Tibial nerve (tissue), 4 donors: Measurements from ENCODE around the gene JUND. TPM values are rescaled to one million over a fixed set of nuclear protein-coding genes. Genes with fewer than 3 reads are reported as not detected.

Experiments used
- DNase-seq, 2 donors: peaks; one replicate each; pipeline ENCODE4 v3.0.0-alpha.2; 2019; ENCODE audit warnings: low spot score in 2 of 2
- H3K27ac ChIP-seq, 4 donors: fragments of 200-600 bp; sonication (generic) in 3 of 4; one replicate each; pipeline ENCODE4 v1.5.1; 2017 to 2019; ENCODE audit warnings: mild to moderate bottlenecking in 1 of 4
- H3K27me3 ChIP-seq, 2 donors: fragments of 200-600 bp; sonication (generic) in 1 of 2; one replicate each; pipeline versions ENCODE4 v1.5.1 to v1.6.0; 2017 to 2019
- H3K36me3 ChIP-seq, 3 donors: fragments of 200-600 bp; sonication (generic); one replicate each; pipeline ENCODE4 v1.5.1; 2018 to 2019
- H3K4me1 ChIP-seq, 4 donors: fragments of 200-600 bp; sonication (generic) in 3 of 4; one replicate each; pipeline ENCODE4 v1.5.1; 2017 to 2019
- H3K4me3 ChIP-seq, 4 donors: fragments of 200-600 bp; sonication (generic) in 3 of 4; one replicate each; pipeline ENCODE4 v1.5.1; 2017 to 2019; ENCODE audit warnings: mild to moderate bottlenecking in 1 of 4, moderate library complexity in 1 of 4
- H3K9me3 ChIP-seq, 4 donors: fragments of 200-600 bp; sonication (generic) in 3 of 4; one replicate each; pipeline ENCODE4 v1.5.1; 2017 to 2019
- EP300 ChIP-seq, 2 donors: sonication (generic); formaldehyde crosslinking; IDR thresholded peaks; one replicate each; pipeline ENCODE4 v1.6.1; 2017; ENCODE audit warnings: antibody characterized with exemption in 2 of 2, mild to moderate bottlenecking in 1 of 2
- POLR2A ChIP-seq, 2 donors: fragments of 450-650 bp; IDR thresholded peaks; one replicate each; pipeline ENCODE4 v1.6.1; 2017; ENCODE audit warnings: antibody characterized with exemption in 2 of 2, mild to moderate bottlenecking in 2 of 2, moderate library complexity in 2 of 2
- WGBS, 2 donors: methylation state at CpG; one replicate each; pipeline ENCODE4 v1.1.5; 2018; 5-methylcytosine and 5-hydroxymethylcytosine counted together
- total RNA-seq, 4 donors: library from RNA; depleted of rRNA; stranded (reverse); fragments of >200 nt; gene quantifications; one replicate each; pipeline ENCODE4 v1.1.0, GENCODE V29; 2016
- TF ChIP-seq, protein P1 (sequence below), 5 experiments: fragments of 200-600 bp in 3 of 5; fragments of 450-650 bp in 2 of 5; sonication (generic) in 3 of 5; IDR thresholded peaks; one replicate each; pipeline ENCODE4 v1.5.1; 2016 to 2019; ENCODE audit warnings: antibody characterized with exemption in 5 of 5, mild to moderate bottlenecking in 3 of 5, moderate library complexity in 2 of 5

JUND gene
- total RNA-seq, 4 donors from 2014 or later: 309 to 553 (median 486) TPM

GRCh38 chr19:18233224-18233825 is 48.1 kb downstream of the JUND start:
- Histone ChIP-seq H3K4me1 (peaks cover 0 to 10% (median 0%) of the 10 kb centered on the region in 4 donors), H3K36me3 (no peaks in the 10 kb centered on the region), H3K27ac (no peak overlapping the region), H3K9me3 (peaks cover 0 to 15% (median 2%) of the 10 kb centered on the region in 4 donors), H3K4me3 (no peak overlapping the region), H3K27me3 (peaks cover 2 to 80% of the 10 kb centered on the region in 2 donors)
- no peak for DNase-seq
- TF ChIP-seq, protein P1, sequence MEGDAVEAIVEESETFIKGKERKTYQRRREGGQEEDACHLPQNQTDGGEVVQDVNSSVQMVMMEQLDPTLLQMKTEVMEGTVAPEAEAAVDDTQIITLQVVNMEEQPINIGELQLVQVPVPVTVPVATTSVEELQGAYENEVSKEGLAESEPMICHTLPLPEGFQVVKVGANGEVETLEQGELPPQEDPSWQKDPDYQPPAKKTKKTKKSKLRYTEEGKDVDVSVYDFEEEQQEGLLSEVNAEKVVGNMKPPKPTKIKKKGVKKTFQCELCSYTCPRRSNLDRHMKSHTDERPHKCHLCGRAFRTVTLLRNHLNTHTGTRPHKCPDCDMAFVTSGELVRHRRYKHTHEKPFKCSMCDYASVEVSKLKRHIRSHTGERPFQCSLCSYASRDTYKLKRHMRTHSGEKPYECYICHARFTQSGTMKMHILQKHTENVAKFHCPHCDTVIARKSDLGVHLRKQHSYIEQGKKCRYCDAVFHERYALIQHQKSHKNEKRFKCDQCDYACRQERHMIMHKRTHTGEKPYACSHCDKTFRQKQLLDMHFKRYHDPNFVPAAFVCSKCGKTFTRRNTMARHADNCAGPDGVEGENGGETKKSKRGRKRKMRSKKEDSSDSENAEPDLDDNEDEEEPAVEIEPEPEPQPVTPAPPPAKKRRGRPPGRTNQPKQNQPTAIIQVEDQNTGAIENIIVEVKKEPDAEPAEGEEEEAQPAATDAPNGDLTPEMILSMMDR (IDR thresholded peaks at IDR 0.05): no peak
- TF ChIP-seq POLR2A (IDR thresholded peaks at IDR 0.05): no peak
- no peak for TF ChIP-seq EP300 (IDR thresholded peaks at IDR 0.05)
- 22 to 25% methylated on average over 32 to 37 of the region's 37 CpGs for WGBS, 2 donors

GRCh38 chr19:18232540-18233223 is 48.7 kb downstream of the JUND start:
- 7 to 14% methylated on average over 19 to 43 of the region's 46 CpGs for WGBS, 2 donors
- H3K27me3 ChIP-seq: peaks cover 2 to 86% of the 10 kb centered on the region in 2 donors

DNA sequence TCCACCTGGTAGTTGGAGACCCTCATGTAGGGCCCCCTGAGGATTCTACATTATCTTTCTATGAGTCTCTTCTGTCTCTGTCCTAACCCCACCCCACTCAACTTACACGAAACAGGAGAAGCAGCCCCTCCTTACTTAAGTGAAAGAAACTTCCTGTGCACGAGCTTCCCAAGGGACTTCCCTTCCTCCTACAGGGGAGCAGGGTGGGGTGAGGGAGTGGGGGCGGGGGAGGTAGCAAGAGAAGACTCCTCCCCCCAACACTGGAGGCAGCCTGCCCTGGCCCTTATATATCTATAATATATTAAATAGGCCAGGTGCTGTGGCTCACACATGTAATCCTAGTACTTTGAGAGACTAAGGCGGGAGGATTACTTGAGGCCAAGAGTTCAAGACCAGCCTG is 49.6 kb downstream of the JUND start:
- H3K27me3 ChIP-seq: peaks cover 2 to 95% of the 10 kb centered on the region in 2 donors

More at GRCh38 chr19:18232540-18233223, 48.7 kb downstream of the JUND start:
- no peak overlapping the region for H3K4me3 ChIP-seq
- TF ChIP-seq, protein P1 (IDR thresholded peaks at IDR 0.05): no peak
- TF ChIP-seq EP300 (IDR thresholded peaks at IDR 0.05): no peak
- no peak for TF ChIP-seq POLR2A (IDR thresholded peaks at IDR 0.05)
- no peak for DNase-seq
- no peak overlapping the region for H3K27ac ChIP-seq
- peaks cover 0 to 15% (median 2%) of the 10 kb centered on the region in 4 donors for H3K9me3 ChIP-seq
- no peaks in the 10 kb centered on the region for H3K36me3 ChIP-seq
- H3K4me1 ChIP-seq: peaks cover 0 to 10% (median 0%) of the 10 kb centered on the region in 4 donors

DNA sequence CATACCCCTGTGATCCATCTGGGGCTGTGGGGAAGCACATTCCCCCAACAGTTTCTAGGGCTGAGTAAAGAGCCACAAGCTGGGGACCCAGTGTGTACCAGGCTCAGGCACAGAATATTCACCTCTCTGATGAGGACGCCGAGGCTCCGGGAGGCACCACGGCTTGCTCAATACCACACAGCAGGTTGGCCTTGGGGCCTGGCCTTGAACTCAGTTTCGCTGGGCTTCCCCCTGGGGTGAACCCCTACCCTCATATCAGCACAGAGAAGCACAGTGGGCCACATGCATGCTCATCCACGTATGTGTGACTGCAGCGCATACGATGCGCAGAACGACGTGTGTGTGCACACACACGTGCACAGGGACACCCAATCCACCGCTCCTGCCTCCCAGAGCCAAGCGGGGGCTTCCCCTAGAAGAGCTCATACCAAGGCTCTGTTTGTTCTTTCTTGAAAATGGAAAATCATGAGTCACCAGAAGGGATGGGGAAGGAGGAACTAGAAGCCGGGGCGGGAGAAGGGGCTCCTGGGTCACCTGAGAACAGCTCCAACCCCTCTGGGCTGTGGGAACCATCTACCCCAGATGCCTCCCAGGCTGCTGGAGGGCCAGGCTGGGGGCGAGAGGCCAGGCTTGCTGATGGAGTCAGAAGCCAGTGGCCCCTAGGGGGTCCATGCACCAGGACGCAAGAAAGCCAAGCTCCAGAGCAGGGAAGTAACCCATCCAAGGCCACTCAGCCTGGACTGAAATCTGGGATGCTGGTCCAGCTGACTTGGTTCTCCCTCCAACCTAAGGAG is 50.3 kb downstream of the JUND start:
- DNase-seq: no peak
- Histone ChIP-seq H3K36me3 (no peaks in the 10 kb centered on the region), H3K4me3 (no peak overlapping the region), H3K27me3 (peaks cover 2 to 95% of the 10 kb centered on the region in 2 donors), H3K27ac (no peak overlapping the region), H3K9me3 (peaks cover 0 to 15% (median 2%) of the 10 kb centered on the region in 4 donors), H3K4me1 (peaks cover 0 to 13% (median 2%) of the 10 kb centered on the region in 4 donors)
- WGBS, 2 donors: 37 to 40% methylated on average over 18 of the region's 18 CpGs
- TF ChIP-seq POLR2A (IDR thresholded peaks at IDR 0.05) (no peak), EP300 (IDR thresholded peaks at IDR 0.05) (no peak)
- TF ChIP-seq, protein P1 (IDR thresholded peaks at IDR 0.05): no peak

More for the DNA sequence above, 49.6 kb downstream of the JUND start:
- Histone ChIP-seq H3K36me3 (no peaks in the 10 kb centered on the region), H3K4me1 (peaks cover 0 to 10% (median 0%) of the 10 kb centered on the region in 4 donors), H3K27ac (no peak overlapping the region), H3K9me3 (peaks cover 0 to 15% (median 2%) of the 10 kb centered on the region in 4 donors), H3K4me3 (no peak overlapping the region)
- 21 to 28% methylated on average over 4 of the region's 4 CpGs for WGBS, 2 donors
- no peak for TF ChIP-seq EP300 (IDR thresholded peaks at IDR 0.05)
- TF ChIP-seq POLR2A (IDR thresholded peaks at IDR 0.05): no peak
- TF ChIP-seq, protein P1 (IDR thresholded peaks at IDR 0.05): no peak
- no peak for DNase-seq
